ENCODE data around the gene LINC00632.
"Not testable (repeated sequence)": the region's sequence is repeated elsewhere in the genome, so short reads cannot be mapped to it uniquely, and the experiment has no call there.

LINC00632 gene

GRCh38 chrX:140709421-140709846 is at the start of gene LINC00632:
LINC00632 (plus strand) TSS chrX:140709759.
- DNase-seq: peak in 8 of 14 donors; percentile 1 to 83 (median 4)

GRCh38 chrX:140661643-140662042 is 47.9 kb upstream of the LINC00632 start:
- DNase-seq: peak in 1 of 14 donors; percentile 1

- no peak for DNase-seq
Measured at GRCh38 chrX:140664939-140665338, 44.6 kb upstream of the LINC00632 start.

- DNase-seq: peak in 1 of 14 donors; percentile 6
Measured at GRCh38 chrX:140672840-140673731, 36.5 kb upstream of the LINC00632 start.

- no peak for DNase-seq
Measured at GRCh38 chrX:140687706-140688105, 21.9 kb upstream of the LINC00632 start.

GRCh38 chrX:140691596-140691995 is 18.0 kb upstream of the LINC00632 start:
- not testable (repeated sequence) for DNase-seq

GRCh38 chrX:140697618-140698017 is 11.9 kb upstream of the LINC00632 start:
- no peak for DNase-seq

- peak in 1 of 14 donors; percentile 40 for DNase-seq
Measured at GRCh38 chrX:140701480-140701879, 8.1 kb upstream of the LINC00632 start.

GRCh38 chrX:140710710-140711109 is 1.2 kb downstream of the LINC00632 start:
- DNase-seq: peak in 11 of 14 donors; percentile 6 to 84 (median 25)

- DNase-seq: peak in 1 of 14 donors; percentile 27
Measured at GRCh38 chrX:140711894-140712293, 2.3 kb downstream of the LINC00632 start.

- DNase-seq: peak in 12 of 14 donors; percentile 15 to 69 (median 46)
Measured at GRCh38 chrX:140712413-140713173, 3.0 kb downstream of the LINC00632 start.

GRCh38 chrX:140713174-140713539 is 3.6 kb downstream of the LINC00632 start:
- peak in 1 of 14 donors; percentile 11 for DNase-seq

- no peak for DNase-seq
Measured at GRCh38 chrX:140715787-140716186, 6.2 kb downstream of the LINC00632 start.

- DNase-seq: no peak
Measured at GRCh38 chrX:140723121-140723715, 13.7 kb downstream of the LINC00632 start.

GRCh38 chrX:140724309-140724708 is 14.8 kb downstream of the LINC00632 start:
- no peak for DNase-seq

- DNase-seq: no peak
Measured at GRCh38 chrX:140724736-140725135, 15.2 kb downstream of the LINC00632 start.

GRCh38 chrX:140725500-140725899 is 15.9 kb downstream of the LINC00632 start:
- no peak for DNase-seq

GRCh38 chrX:140733766-140734342 is 24.3 kb downstream of the LINC00632 start:
- peak in 6 of 14 donors; percentile 0 to 24 (median 4) for DNase-seq

- no peak for DNase-seq
Measured at GRCh38 chrX:140744085-140744484, 34.5 kb downstream of the LINC00632 start.

- no peak for DNase-seq
Measured at GRCh38 chrX:140756941-140757340, 47.4 kb downstream of the LINC00632 start.

GRCh38 chrX:140762061-140762460 is 52.5 kb downstream of the LINC00632 start:
- peak in 9 of 14 donors; percentile 0 to 31 (median 17) for DNase-seq

- DNase-seq: peak in 8 of 14 donors; percentile 2 to 47 (median 22)
Measured at GRCh38 chrX:140764401-140764919, 54.9 kb downstream of the LINC00632 start.

All from C1 segment of cervical spinal cord (tissue), 14 donors.